Activated CD8-positive, alpha-beta T cell treated with anti-CD3 and anti-CD28 coated beads for 36 hours (primary cell): Measurements from ENCODE around the gene ANKRD6. TPM values are rescaled to one million over a fixed set of nuclear protein-coding genes. Genes with fewer than 3 reads are reported as not detected.

Experiments used
- ATAC-seq: fragments of 200-7000 bp; cut with Tn5 transposase; one replicate; pipeline ENCODE4 v1.10.0; 2021; ENCODE audit warnings: mild to moderate bottlenecking, moderate library complexity
- CTCF ChIA-PET: fragments of 350-600 bp; sonication (Branson Sonifier 250); formaldehyde crosslinking; loops from one replicate; lab custom pipeline; 2021; ENCODE audit warnings: antibody characterized with exemption; lab: Charles Lee
- POLR2A ChIA-PET: fragments of 350-600 bp; sonication (Branson Sonifier 250); formaldehyde crosslinking; loops from one replicate; lab custom pipeline; 2021; ENCODE audit warnings: antibody characterized with exemption; lab: Charles Lee
- DNase-seq: peaks from one replicate; pipeline ENCODE4 v3.0.0-alpha.2; 2020
- H3K27ac Mint-ChIP-seq: one replicate; pipeline ENCODE4 v1.8.0; 2021; ENCODE audit warnings: mild to moderate bottlenecking, mixed read lengths
- H3K27me3 Mint-ChIP-seq: one replicate; pipeline ENCODE4 v1.8.0; 2021; ENCODE audit warnings: mixed read lengths
- H3K36me3 Mint-ChIP-seq: one replicate; pipeline ENCODE4 v1.8.0; 2021; ENCODE audit warnings: low read depth, mixed read lengths
- H3K4me1 Mint-ChIP-seq: one replicate; pipeline ENCODE4 v1.8.0; 2021; ENCODE audit warnings: low read depth, mixed read lengths
- H3K4me3 Mint-ChIP-seq: one replicate; pipeline ENCODE4 v1.8.0; 2021; ENCODE audit warnings: mild to moderate bottlenecking, moderate library complexity, mixed read lengths
- H3K9me3 Mint-ChIP-seq: one replicate; pipeline ENCODE4 v1.8.0; 2021; ENCODE audit warnings: mixed read lengths
- intact Hi-C: fragments of 100-400 bp; cut with micrococcal nuclease; formaldehyde crosslinking; loops from one replicate; pipeline ENCODE4 v1.10.0; 2022
- total RNA-seq, 2 experiments: library from RNA; stranded (reverse); gene quantifications; one replicate each; pipeline ENCODE4 v1.2.3, GENCODE V29; 2021
- TF ChIP-seq, protein P1 (sequence below): fragments of 200-600 bp; IDR thresholded peaks from one replicate; pipeline ENCODE4 v1.8.0; 2022; ENCODE audit warnings: antibody characterized with exemption, mild to moderate bottlenecking

Gene ANKRD6
- total RNA-seq, 2 experiments from 2014 or later = 3.5 to 4.9 TPM

DNA sequence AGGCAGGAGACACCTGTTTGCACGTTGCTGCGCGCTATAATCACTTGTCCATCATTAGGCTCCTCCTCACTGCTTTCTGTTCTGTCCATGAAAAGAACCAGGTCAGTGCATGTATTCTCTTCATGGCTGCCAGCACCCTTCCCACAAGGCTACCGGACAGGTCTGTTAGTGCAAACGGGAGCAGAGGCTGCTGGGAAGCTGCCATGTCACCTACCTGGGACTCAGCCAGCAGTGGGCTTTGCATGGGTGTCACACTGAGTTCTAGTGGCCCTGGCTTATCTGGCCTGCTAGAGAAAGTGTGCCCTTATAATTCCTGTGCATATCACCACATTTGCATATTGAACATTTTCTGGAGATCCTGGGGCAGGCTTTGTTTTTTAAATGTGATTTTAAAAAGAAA, 180.8 kb downstream of the ANKRD6 start:
- no peaks in the 10 kb centered on the region for H3K9me3 Mint-ChIP-seq
- POLR2A ChIA-PET = no interaction called here
- H3K27me3 Mint-ChIP-seq = no peaks in the 10 kb centered on the region
- TF ChIP-seq, protein P1, sequence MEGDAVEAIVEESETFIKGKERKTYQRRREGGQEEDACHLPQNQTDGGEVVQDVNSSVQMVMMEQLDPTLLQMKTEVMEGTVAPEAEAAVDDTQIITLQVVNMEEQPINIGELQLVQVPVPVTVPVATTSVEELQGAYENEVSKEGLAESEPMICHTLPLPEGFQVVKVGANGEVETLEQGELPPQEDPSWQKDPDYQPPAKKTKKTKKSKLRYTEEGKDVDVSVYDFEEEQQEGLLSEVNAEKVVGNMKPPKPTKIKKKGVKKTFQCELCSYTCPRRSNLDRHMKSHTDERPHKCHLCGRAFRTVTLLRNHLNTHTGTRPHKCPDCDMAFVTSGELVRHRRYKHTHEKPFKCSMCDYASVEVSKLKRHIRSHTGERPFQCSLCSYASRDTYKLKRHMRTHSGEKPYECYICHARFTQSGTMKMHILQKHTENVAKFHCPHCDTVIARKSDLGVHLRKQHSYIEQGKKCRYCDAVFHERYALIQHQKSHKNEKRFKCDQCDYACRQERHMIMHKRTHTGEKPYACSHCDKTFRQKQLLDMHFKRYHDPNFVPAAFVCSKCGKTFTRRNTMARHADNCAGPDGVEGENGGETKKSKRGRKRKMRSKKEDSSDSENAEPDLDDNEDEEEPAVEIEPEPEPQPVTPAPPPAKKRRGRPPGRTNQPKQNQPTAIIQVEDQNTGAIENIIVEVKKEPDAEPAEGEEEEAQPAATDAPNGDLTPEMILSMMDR = no peak
- DNase-seq (no peak), ATAC-seq (no peak)
- no peaks in the 10 kb centered on the region for H3K36me3 Mint-ChIP-seq
- peaks cover 5% of the 10 kb centered on the region for H3K4me1 Mint-ChIP-seq
- CTCF ChIA-PET = interaction anchor here (6.4 kb wide), 1 partner anchor 182 kb away, joined by 78 read pairs; the partner anchor contains the start of gene ANKRD6
- H3K27ac Mint-ChIP-seq = no peak overlapping the region
- no peak overlapping the region for H3K4me3 Mint-ChIP-seq
- intact Hi-C loops = loop anchor here (5.0 kb wide), 1 partner anchor 246 kb away; no protein-coding TSS in a partner anchor

DNA sequence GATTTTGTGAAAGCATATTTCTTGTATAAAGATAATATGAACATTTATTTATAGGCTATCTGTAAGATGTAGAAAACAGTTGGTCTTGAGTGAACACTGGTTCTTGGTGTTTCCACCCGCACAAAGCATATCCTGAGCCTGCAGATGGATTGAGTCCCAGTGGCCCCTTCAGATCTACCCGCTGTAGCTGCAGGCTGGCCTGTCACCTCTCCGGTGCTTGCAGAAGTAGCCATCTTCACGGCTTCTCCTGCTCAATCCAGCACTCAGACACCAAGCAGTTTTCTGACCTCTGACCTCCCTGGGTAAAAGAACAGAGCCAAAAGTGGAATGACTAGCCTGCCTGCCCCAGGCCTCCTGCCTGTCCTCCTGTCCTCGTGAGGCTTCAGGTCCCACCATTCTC, 182.9 kb downstream of the ANKRD6 start:
- TF ChIP-seq, protein P1 = no peak
- H3K36me3 Mint-ChIP-seq = no peaks in the 10 kb centered on the region
- no peaks in the 10 kb centered on the region for H3K27me3 Mint-ChIP-seq
- no peaks in the 10 kb centered on the region for H3K9me3 Mint-ChIP-seq
- intact Hi-C loops = no loop called here
- POLR2A ChIA-PET = no interaction called here
- CTCF ChIA-PET = interaction anchor here (1.1 to 1.6 kb wide), 2 partner anchors 183 to 244 kb away, joined by 3 to 4 read pairs; partner anchors contain the start of gene ANKRD6
- no peak overlapping the region for H3K4me3 Mint-ChIP-seq
- ATAC-seq (no peak), DNase-seq (no peak)
- no peaks in the 10 kb centered on the region for H3K4me1 Mint-ChIP-seq
- no peak overlapping the region for H3K27ac Mint-ChIP-seq

DNA sequence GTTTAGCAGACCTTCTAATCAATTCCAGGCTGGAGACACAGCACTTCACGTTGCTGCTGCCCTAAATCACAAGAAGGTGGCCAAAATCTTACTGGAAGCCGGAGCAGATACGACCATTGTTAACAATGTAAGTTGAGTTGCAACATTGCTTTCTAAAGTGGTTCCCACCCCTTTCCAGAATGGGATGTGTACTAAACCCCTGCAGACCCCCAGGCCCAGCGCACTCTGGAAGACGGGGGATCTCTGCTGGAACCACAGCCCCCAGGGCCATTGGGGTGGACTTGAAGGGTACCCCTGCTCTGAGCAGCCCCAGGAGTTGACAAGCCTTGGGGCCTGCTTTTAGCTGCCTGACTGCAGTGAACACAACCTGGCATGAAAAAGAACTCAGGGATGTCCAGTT, 183.6 kb downstream of the ANKRD6 start:
- TF ChIP-seq, protein P1 = no peak
- Mint-ChIP-seq H3K4me3 (no peak overlapping the region), H3K27ac (no peak overlapping the region), H3K27me3 (no peaks in the 10 kb centered on the region), H3K4me1 (no peaks in the 10 kb centered on the region), H3K36me3 (no peaks in the 10 kb centered on the region), H3K9me3 (no peaks in the 10 kb centered on the region)
- CTCF ChIA-PET = interaction anchor here (0.9 to 1.6 kb wide), 3 partner anchors 184 to 245 kb away, joined by 3 to 4 read pairs (median 3); partner anchors contain the start of gene ANKRD6
- POLR2A ChIA-PET = no interaction called here
- intact Hi-C loops = no loop called here
- DNase-seq = no peak
- ATAC-seq = no peak

DNA sequence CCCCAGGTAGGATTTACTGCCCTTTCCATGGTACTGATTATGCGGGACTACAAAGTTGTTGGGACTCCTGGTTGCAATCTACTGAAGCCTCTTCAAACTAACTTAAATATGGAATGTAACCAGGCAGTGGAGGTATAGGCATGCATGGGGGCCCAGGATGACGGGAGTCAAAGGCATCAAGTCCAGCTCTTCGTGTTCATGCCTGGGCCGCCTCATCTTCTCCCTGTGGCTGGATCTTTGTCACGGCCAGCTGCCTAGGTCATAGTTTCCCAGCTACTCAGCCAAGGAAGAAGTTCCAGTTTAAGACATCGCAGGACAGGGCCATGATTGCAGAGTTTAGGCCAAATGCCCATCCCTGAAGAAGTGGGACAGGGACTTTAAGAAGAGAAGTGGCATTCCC, 185.1 kb downstream of the ANKRD6 start:
- Mint-ChIP-seq H3K27ac (no peak overlapping the region), H3K27me3 (no peaks in the 10 kb centered on the region), H3K4me1 (no peaks in the 10 kb centered on the region), H3K9me3 (no peaks in the 10 kb centered on the region), H3K4me3 (no peak overlapping the region), H3K36me3 (no peaks in the 10 kb centered on the region)
- ATAC-seq (no peak), DNase-seq (no peak)
- POLR2A ChIA-PET = no interaction called here
- intact Hi-C loops = no loop called here
- CTCF ChIA-PET = interaction anchor here (0.8 to 1.8 kb wide), 4 partner anchors 8 to 246 kb away, joined by 3 to 7 read pairs (median 4); no protein-coding TSS in a partner anchor
- TF ChIP-seq, protein P1 = no peak

DNA sequence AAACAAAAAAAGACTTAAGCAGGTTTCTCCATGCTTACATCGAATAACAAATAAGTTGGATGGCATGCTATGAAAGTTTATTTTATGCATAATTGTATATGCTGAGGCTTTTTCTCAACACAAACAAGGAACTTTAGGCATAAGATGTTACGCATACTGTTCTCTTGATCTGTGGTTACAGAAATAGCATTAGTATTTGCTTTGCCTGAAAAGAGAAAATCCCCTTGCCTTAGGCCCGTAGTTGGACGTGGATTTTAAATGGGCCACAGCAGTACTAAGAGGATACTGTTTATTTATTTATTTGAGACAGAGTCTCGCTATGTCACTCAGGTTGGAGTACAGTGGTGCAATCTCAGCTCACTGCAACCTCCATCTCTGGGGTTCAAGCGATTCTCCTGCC, 186.6 kb downstream of the ANKRD6 start:
- CTCF ChIA-PET = interaction anchor here (1.7 to 1.8 kb wide), 2 partner anchors 10 to 248 kb away, joined by 5 to 7 read pairs; no protein-coding TSS in a partner anchor
- no peaks in the 10 kb centered on the region for H3K27me3 Mint-ChIP-seq
- no peak for DNase-seq
- H3K4me1 Mint-ChIP-seq = no peaks in the 10 kb centered on the region
- intact Hi-C loops = no loop called here
- H3K27ac Mint-ChIP-seq = no peak overlapping the region
- H3K9me3 Mint-ChIP-seq = no peaks in the 10 kb centered on the region
- ATAC-seq = no peak
- TF ChIP-seq, protein P1 = no peak
- POLR2A ChIA-PET = interaction anchor here (1.1 kb wide), 1 partner anchor 210 kb away, joined by 3 read pairs; the partner anchor contains the start of gene CASP8AP2
- H3K36me3 Mint-ChIP-seq = no peaks in the 10 kb centered on the region
- no peak overlapping the region for H3K4me3 Mint-ChIP-seq
